Measurements from ENCODE around the gene OSMR.

Gene OSMR

GRCh38 chr5:38821679-38822078 is 24.1 kb upstream of the OSMR start:
- no peak for TF ChIP-seq CTCF (conservative IDR thresholded peaks at IDR 0.05)
- no peak overlapping the region for H3K27ac ChIP-seq

DNA sequence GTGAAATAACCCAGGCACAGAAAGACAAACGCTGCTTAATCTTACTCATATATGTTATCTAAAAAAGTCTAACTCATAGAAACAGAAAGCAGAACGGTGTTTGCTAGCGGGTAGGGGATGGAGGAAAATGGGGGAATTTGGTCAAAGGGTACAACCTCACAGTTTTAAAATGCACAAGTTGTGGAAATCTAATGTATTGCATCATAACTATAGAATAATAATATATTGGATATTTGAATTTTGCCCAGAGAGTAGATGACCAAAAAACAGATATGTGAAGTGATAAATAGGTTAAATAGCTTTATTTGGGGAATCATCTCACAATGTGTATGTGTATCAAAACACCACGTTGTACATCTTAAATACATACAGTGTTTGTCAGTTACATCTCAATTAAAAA is 22.3 kb upstream of the OSMR start:
- TF ChIP-seq CTCF (conservative IDR thresholded peaks at IDR 0.05) = no peak
- H3K27ac ChIP-seq = no peak overlapping the region

GRCh38 chr5:38824821-38825220 is 21.0 kb upstream of the OSMR start:
- TF ChIP-seq CTCF (conservative IDR thresholded peaks at IDR 0.05) = no peak
- H3K27ac ChIP-seq = no peak overlapping the region

- H3K27ac ChIP-seq = no peak overlapping the region
- no peak for TF ChIP-seq CTCF (conservative IDR thresholded peaks at IDR 0.05)
Observed at GRCh38 chr5:38825494-38825893, 20.3 kb upstream of the OSMR start.

DNA sequence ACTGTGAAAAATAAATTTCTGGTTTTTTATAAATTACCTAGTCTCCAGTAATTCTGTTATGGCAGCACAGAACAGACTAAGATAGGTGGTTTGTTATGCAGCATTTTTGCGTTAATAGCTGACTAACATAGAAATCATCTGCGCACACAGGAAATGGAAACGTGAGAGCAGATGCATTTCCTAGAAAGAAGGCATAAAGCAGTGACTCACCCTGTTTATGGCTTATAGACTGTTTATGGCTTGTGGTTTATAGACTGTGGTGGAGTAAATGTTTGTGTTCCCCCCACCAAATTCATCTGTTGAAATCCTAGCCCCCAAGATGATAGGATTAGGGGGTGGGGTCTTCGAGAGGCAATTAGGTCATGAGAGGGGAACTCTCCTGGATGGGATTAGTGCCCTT is 18.3 kb upstream of the OSMR start:
- no peak for TF ChIP-seq CTCF (conservative IDR thresholded peaks at IDR 0.05)
- no peak overlapping the region for H3K27ac ChIP-seq

DNA sequence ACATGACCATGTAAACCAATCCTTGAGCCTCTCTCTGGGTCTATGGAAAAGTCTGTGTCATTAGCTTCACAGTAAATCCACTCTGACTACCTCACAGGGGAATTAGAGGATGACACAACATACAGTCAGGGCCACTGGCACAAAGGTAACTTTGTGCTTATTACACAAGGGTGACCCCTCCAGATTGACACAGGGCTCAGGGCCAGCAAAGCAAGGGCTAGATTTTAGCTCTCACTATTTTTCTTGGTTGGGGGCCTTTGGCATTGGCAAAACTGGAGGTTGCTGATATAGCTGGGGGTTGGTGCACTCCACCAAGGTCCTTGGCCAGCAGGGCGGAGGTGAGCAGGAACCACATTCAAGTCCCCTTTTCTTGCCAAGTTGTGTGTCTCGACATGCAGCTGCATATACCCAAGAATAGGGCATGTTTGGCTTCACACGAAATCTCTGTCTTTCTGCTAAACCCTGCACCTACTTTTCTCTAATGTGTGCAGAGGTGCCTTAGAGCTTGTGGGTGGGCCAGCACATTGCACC is 15.2 kb upstream of the OSMR start:
- no peak overlapping the region for H3K27ac ChIP-seq
- TF ChIP-seq CTCF (conservative IDR thresholded peaks at IDR 0.05) = no peak

DNA sequence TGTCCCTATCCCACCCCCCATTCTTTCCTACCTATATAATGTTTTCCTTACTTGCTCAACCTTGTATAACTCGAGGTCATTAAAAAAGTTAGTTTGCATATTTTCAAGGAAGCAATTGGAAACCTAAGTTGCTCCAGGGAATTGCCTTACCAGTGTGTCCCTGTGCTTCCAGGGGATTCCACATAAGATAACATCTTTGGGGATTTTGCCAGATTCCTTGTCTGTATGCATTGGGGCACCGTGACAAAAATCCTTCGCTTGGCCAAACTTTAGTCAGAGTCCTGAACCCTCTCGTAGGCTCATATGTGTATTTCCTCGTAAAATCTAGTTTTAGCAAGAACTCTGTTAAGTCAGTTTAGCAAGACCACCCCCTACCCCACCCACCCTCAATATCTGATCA is 14.7 kb upstream of the OSMR start:
- H3K27ac ChIP-seq = no peak overlapping the region
- TF ChIP-seq CTCF (conservative IDR thresholded peaks at IDR 0.05) = no peak

DNA sequence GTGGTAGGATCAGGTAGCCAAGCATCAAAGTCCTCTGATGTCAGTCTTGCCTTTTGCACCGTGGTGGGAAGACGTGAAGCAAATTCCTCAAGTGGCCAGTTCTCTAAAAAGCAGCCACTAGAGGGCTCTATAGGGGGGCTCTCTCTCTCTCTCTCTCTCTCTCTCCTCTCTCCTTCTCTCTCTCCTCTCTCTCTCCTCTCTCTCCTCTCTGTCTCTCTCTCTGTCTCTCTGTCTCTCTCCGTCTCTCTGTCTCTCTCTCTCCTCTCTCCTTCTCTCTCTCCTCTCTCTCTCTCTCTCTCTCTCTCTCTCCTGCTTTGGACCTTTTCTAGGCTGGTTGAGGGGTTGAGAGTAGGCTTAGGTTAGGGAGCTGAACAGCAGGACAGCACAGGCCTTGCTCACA is 13.9 kb upstream of the OSMR start:
- peak; percentile 61 for TF ChIP-seq CTCF (conservative IDR thresholded peaks at IDR 0.05)
- H3K27ac ChIP-seq = no peak overlapping the region

Measured in VCaP (cell line).